Measurements from ENCODE around the gene CCDC32. TPM values are rescaled to one million over a fixed set of nuclear protein-coding genes. Genes with fewer than 3 reads are reported as not detected.
"Not testable (repeated sequence)": the region's sequence is repeated elsewhere in the genome, so short reads cannot be mapped to it uniquely, and the experiment has no call there.

The CCDC32 gene
- total RNA-seq, 2 experiments from 2014 or later = 25.4 to 25.8 TPM

DNA sequence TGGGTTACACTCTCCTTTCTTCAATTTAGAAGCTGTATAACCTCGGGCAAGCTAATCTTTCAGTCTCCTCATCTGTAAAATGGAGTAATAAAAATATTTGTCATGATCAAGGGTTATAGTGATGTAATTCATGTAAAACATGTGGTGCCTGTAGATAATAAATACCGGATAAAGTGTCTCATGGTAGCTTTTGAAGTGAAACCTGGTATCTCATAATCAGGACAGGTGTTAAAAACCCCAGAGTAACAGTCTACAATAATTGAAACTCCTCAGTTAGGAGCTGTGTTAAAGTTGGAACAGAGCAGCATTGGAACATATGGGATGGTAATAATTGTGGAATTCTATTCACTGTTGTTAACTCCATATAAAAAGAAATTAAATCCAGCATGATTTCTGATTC is 28.3 kb upstream of the CCDC32 start:
- CTCF ChIA-PET = interaction anchor here (0.6 to 1.4 kb wide), 4 partner anchors 24 to 189 kb away, joined by 3 to 4 read pairs (median 3); no protein-coding TSS in a partner anchor
- H3K9me3 Mint-ChIP-seq = no peaks in the 10 kb centered on the region
- H3K4me1 Mint-ChIP-seq (ENCODE audit: low read depth) = peaks cover 23% of the 10 kb centered on the region
- H3K36me3 Mint-ChIP-seq (ENCODE audit: low read depth) = no peaks in the 10 kb centered on the region
- intact Hi-C loops (cut with micrococcal nuclease) = no loop called here
- H3K27ac Mint-ChIP-seq = peak overlapping the region; percentile 99
- peak overlapping the region; percentile 1 for H3K4me3 Mint-ChIP-seq
- peaks cover 5% of the 10 kb centered on the region for H3K27me3 Mint-ChIP-seq (ENCODE audit: low read depth)
- DNase-seq = no peak

DNA sequence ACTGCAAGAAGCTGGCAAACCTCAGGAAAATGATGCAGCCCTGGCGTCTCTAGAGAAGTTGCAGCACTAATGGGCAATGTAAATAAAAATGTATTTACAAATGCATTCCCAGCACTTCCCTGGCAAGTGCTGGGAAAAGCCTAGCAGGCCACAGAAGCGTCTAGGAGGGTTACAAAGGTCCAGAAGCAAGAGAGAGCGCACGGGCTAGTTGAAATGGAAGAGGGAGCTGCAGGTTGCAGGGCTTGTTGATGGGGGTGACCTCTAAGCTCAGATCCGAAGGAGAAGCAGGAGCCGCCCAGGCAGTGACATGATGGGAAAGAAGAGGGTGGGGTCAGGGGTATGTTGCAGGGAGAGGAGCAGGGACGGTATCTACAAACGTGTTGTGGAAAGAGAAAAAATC is 26.5 kb upstream of the CCDC32 start:
- Mint-ChIP-seq H3K9me3 (no peaks in the 10 kb centered on the region), H3K4me1 (ENCODE audit: low read depth) (peaks cover 23% of the 10 kb centered on the region), H3K36me3 (ENCODE audit: low read depth) (no peaks in the 10 kb centered on the region), H3K27ac (no peak overlapping the region), H3K4me3 (no peak overlapping the region), H3K27me3 (ENCODE audit: low read depth) (peaks cover 5% of the 10 kb centered on the region)
- no peak for DNase-seq
- CTCF ChIA-PET = interaction anchor here (0.6 to 1.7 kb wide), 3 partner anchors 24 to 30 kb away, joined by 3 to 7 read pairs (median 5); no protein-coding TSS in a partner anchor
- intact Hi-C loops (cut with micrococcal nuclease) = no loop called here

DNA sequence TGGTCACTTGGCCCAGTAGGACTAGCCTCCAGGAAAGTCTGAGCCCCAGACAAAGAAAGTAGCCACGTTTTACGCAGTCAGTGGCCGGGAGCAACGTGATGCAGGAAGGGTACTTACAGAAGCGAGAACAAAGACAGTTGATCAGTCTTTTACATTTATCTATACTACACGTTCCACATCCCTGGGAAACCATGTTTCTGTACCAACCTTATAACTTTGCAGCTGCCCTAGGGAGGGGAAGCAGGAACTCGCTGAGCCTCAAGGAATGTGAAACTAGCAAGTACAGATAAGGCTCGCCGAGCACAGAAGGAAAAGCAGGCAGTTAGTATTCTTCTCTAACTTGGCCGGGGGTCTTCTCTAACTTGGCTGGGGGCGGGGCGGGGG is 25.8 kb upstream of the CCDC32 start:
- no peak for DNase-seq
- H3K9me3 Mint-ChIP-seq = no peaks in the 10 kb centered on the region
- H3K27me3 Mint-ChIP-seq (ENCODE audit: low read depth) = peaks cover 5% of the 10 kb centered on the region
- CTCF ChIA-PET = interaction anchor here (0.7 to 2.0 kb wide), 9 partner anchors 9 to 83 kb away, joined by 3 to 13 read pairs (median 4); no protein-coding TSS in a partner anchor
- H3K36me3 Mint-ChIP-seq (ENCODE audit: low read depth) = no peaks in the 10 kb centered on the region
- intact Hi-C loops (cut with micrococcal nuclease) = no loop called here
- no peak overlapping the region for H3K27ac Mint-ChIP-seq
- H3K4me1 Mint-ChIP-seq (ENCODE audit: low read depth) = peaks cover 23% of the 10 kb centered on the region
- peak overlapping the region; percentile 76 for H3K4me3 Mint-ChIP-seq

DNA sequence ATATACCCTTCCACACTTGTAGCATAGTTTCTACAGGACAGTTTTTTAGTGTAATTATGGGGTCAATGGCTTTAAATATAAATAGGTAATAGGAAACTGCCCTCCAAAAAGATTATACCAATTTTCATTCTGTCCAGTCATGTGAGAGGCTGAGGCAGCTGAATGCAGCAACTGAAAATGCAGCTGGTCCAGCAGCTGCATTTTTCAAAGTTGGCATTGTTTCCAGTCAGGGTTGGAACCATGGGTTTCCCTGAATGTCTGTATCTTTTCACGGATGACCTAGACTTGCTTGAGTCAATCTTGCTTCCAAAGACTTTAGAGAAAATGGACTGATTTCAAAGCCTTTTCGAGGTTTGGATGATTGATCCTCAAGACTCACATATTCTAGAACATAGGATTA is 19.3 kb upstream of the CCDC32 start:
- H3K9me3 Mint-ChIP-seq = no peaks in the 10 kb centered on the region
- CTCF ChIA-PET = no interaction called here
- no peak for DNase-seq
- intact Hi-C loops (cut with micrococcal nuclease) = no loop called here
- H3K27ac Mint-ChIP-seq = no peak overlapping the region
- no peaks in the 10 kb centered on the region for H3K27me3 Mint-ChIP-seq (ENCODE audit: low read depth)
- H3K4me3 Mint-ChIP-seq = no peak overlapping the region
- H3K4me1 Mint-ChIP-seq (ENCODE audit: low read depth) = no peaks in the 10 kb centered on the region
- no peaks in the 10 kb centered on the region for H3K36me3 Mint-ChIP-seq (ENCODE audit: low read depth)

DNA sequence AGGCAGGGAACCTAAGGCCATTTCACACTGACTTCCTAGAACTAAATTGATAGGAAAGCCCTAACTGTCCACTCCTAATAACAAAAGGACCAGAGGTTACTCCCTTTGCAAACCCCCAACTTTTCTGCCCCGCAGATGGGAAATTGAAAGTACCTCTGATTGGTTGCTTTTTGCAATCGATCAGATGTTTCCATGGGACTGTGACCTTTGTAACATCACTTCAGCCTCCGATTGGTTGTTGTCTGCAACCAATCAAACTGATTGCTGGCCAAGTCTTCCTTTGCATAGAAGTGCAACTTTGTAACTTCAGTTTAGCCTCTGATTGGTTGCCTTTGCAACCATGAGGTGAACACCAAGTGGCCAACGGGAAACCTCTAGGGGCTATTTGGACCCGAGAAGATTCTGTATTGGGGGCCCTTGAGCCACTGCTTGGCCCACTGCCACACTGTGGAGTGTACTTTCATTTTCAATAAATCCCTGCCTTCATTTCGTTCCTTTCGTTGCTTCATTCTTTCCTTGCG is 17.9 kb upstream of the CCDC32 start:
- Mint-ChIP-seq H3K4me3 (no peak overlapping the region), H3K4me1 (ENCODE audit: low read depth) (no peaks in the 10 kb centered on the region), H3K36me3 (ENCODE audit: low read depth) (no peaks in the 10 kb centered on the region), H3K27me3 (ENCODE audit: low read depth) (no peaks in the 10 kb centered on the region), H3K9me3 (no peaks in the 10 kb centered on the region), H3K27ac (no peak overlapping the region)
- intact Hi-C loops (cut with micrococcal nuclease) = no loop called here
- CTCF ChIA-PET = interaction anchor here (1.4 kb wide), 1 partner anchor 13 kb away, joined by 3 read pairs; the partner anchor contains the start of gene RPUSD2
- no peak for DNase-seq

DNA sequence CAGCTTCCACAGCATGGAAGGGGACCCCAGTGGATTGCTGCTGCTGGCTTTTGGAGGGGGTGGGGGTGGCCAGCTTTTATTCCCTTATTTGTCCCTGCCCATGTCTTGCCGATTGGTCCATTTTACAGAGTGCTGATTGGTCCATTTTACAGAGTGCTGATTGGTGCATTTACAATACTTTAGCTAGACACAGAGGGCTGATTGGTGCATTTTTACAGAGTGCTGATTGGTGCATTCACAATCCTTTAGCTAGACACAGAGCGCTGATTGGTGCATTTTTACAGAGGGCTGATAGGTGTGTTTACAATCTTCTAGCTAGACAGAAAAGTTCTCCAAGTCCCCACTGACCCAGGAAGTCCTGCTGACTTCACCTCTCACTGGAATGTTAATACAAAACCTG is 17.0 kb upstream of the CCDC32 start:
- H3K4me1 Mint-ChIP-seq (ENCODE audit: low read depth); DNase-seq; H3K36me3 Mint-ChIP-seq (ENCODE audit: low read depth); intact Hi-C loops (cut with micrococcal nuclease); H3K27me3 Mint-ChIP-seq (ENCODE audit: low read depth); H3K27ac Mint-ChIP-seq; H3K4me3 Mint-ChIP-seq; H3K9me3 Mint-ChIP-seq: not testable (repeated sequence)
- CTCF ChIA-PET = interaction anchor here (1.4 kb wide), 1 partner anchor 12 kb away, joined by 3 read pairs; the partner anchor contains the start of gene RPUSD2

DNA sequence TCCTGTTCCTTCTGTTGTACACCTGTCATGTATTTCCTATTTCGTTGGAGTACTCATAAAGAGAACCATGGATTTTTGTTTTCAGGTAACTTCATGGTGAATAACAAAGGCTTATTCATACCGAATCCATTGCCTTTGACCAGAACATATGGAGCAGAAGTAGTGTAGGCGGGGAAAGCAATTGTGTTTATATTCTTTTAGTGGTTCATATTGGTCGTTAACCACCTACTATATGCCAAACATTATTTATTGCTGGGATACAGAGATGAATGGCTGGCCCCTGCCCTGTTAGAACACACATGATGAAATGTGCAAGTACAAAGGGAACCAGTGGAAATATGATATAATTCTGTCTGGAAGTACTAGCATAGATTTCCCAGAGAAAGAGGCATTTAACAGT is 14.1 kb upstream of the CCDC32 start:
- peaks cover 4% of the 10 kb centered on the region for H3K36me3 Mint-ChIP-seq (ENCODE audit: low read depth)
- H3K27ac Mint-ChIP-seq = no peak overlapping the region
- CTCF ChIA-PET = no interaction called here
- H3K4me3 Mint-ChIP-seq = no peak overlapping the region
- H3K4me1 Mint-ChIP-seq (ENCODE audit: low read depth) = peaks cover 9% of the 10 kb centered on the region
- intact Hi-C loops (cut with micrococcal nuclease) = no loop called here
- no peak for DNase-seq
- no peaks in the 10 kb centered on the region for H3K9me3 Mint-ChIP-seq
- H3K27me3 Mint-ChIP-seq (ENCODE audit: low read depth) = no peaks in the 10 kb centered on the region

DNA sequence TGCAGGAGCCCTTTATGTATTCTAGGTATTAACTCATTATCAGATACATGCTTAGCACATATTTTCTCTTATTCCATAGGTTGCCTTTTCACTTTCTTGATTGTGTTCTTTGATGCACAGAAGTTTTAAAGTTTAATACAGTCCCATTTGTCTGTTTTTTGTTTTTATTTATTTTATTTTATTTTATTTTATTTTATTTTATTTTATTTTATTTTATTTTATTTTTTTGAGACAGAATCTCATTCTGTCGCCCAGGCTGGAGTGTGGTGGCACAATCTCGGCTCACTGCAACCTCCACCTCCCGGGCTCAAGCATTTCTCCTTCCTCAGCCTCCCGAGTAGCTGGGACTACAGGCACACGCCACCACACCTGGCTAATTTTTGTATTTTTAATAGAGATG is 12.1 kb upstream of the CCDC32 start:
- H3K27ac Mint-ChIP-seq, CTCF ChIA-PET: not testable (repeated sequence)

DNA sequence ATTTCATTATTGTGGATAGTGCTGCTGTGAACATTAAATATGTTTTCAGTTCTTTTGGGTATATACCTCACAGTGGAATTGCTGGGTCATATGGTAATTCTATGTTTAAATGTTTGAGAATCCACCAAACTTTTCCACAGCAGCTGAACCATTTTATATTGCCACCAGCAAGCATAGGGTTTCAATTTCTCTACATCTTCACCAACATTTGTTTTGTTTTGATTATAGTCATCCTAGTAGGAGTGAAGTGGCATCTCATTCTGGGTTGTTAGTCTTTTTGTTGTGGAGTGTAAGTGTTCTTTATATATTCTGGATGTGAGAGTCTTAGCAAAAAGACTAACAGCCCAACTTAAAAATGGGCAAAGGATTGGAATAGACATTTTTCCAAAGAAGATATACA is 10.3 kb upstream of the CCDC32 start:
- CTCF ChIA-PET = no interaction called here
- Mint-ChIP-seq H3K4me1 (ENCODE audit: low read depth) (peaks cover 33% of the 10 kb centered on the region), H3K36me3 (ENCODE audit: low read depth) (peaks cover 12% of the 10 kb centered on the region), H3K27me3 (ENCODE audit: low read depth) (no peaks in the 10 kb centered on the region), H3K9me3 (no peaks in the 10 kb centered on the region), H3K27ac (no peak overlapping the region), H3K4me3 (no peak overlapping the region)
- no peak for DNase-seq
- intact Hi-C loops (cut with micrococcal nuclease) = no loop called here

More for the DNA sequence above, 12.1 kb upstream of the CCDC32 start:
- H3K9me3 Mint-ChIP-seq; H3K27me3 Mint-ChIP-seq (ENCODE audit: low read depth); intact Hi-C loops (cut with micrococcal nuclease); DNase-seq; H3K4me3 Mint-ChIP-seq: not testable (repeated sequence)
- H3K36me3 Mint-ChIP-seq (ENCODE audit: low read depth) = peaks cover 10% of the 10 kb centered on the region
- peaks cover 18% of the 10 kb centered on the region for H3K4me1 Mint-ChIP-seq (ENCODE audit: low read depth)

DNA sequence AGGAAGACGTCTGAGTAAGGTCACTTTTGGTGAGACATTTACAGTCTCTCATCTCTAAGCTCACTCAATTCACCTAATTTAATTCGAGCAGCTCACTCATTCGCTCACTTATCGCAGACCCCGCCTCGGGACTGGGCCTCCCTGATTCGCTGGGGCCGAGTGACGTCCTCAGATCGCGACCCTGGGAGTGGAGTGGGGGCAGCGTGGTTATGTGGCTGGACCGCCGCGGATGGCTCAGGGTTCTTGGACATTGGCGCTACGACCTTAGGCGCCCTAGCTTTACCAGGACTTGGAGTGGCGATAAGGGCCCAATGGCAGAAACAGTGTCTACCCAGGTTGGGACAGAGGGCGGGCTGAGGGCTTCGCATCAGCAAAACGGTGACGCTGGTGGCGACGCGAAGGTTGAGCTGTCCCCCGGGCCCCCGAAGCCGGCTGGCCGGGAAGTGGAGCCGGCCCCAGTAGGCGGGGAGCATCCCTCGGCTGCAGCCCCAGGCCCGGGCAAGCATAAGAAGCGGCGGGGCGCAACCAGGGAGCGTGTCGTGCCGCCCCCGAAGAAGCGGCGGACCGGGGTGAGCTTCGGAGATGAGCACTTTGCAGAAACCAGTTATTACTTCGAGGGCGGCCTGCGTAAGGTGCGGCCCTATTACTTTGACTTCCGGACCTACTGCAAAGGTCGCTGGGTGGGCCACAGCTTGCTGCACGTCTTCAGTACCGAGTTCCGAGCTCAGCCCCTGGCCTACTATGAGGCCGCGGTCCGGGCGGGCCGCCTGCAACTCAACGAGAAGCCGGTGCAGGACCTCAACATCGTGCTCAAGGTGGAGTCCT is 4.5 kb upstream of the CCDC32 start, which contains the start of gene RPUSD2:
Gene RPUSD2, plus strand, starts transcription at position 171 of the 825 bp plus-strand sequence. Its CDS starts 39 bp downstream, at position 210.
- Mint-ChIP-seq H3K9me3 (no peaks in the 10 kb centered on the region), H3K4me1 (ENCODE audit: low read depth) (peaks cover 50% of the 10 kb centered on the region), H3K4me3 (peak within 1 kb of the TSS; percentile 99), H3K36me3 (ENCODE audit: low read depth) (peaks cover 8% of the 10 kb centered on the region), H3K27ac (peak within 1 kb of the TSS; percentile 92), H3K27me3 (ENCODE audit: low read depth) (no peaks in the 10 kb centered on the region)
- CTCF ChIA-PET = interaction anchor here (0.6 to 1.2 kb wide), 11 partner anchors 13 to 662 kb away, joined by 3 to 6 read pairs (median 4); partner anchors contain the start of genes BAHD1 and CHP1
- peak; percentile 97 for DNase-seq
- intact Hi-C loops (cut with micrococcal nuclease) = loop anchor here (1.0 to 5.0 kb wide), 6 partner anchors 25 to 548 kb away; partner anchors contain the start of genes DNAJC17, INO80, KNL1 and RAD51

DNA sequence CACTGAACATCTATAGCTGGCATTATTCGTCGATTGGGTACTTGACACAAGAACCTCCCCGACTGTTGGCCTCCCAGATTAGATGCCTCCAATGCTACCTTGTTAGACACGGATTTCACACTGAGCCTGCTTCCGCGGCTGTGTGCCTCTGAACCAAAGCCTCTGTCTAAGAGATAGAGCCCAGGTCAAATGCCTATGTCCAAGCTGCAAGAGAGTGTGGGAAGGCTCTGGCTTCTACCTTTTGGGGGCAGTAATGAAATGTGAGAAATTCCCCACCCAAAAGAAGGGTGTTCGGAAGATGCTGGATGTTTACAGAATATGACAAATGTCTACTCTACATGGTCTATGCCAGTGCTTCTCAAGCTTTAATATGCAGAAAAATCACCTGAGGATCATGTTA is 2.3 kb upstream of the CCDC32 start:
- peak; percentile 33 for DNase-seq
- Mint-ChIP-seq H3K9me3 (no peaks in the 10 kb centered on the region), H3K27ac (no peak overlapping the region), H3K36me3 (ENCODE audit: low read depth) (peaks cover 1% of the 10 kb centered on the region), H3K27me3 (ENCODE audit: low read depth) (no peaks in the 10 kb centered on the region), H3K4me1 (ENCODE audit: low read depth) (peaks cover 55% of the 10 kb centered on the region), H3K4me3 (no peak overlapping the region)
- CTCF ChIA-PET = interaction anchor here (1.3 to 1.4 kb wide), 2 partner anchors 23 to 24 kb away, joined by 5 read pairs; no protein-coding TSS in a partner anchor
- intact Hi-C loops (cut with micrococcal nuclease) = loop anchor here (5.0 kb wide), 1 partner anchor 550 kb away; the partner anchor contains the start of gene INO80

All from activated naive CD4-positive, alpha-beta T cell treated with anti-CD3 and anti-CD28 coated beads for 36 hours (primary cell).